ENCODE data around the gene ZBTB34. TPM values are rescaled to one million over a fixed set of nuclear protein-coding genes. Genes with fewer than 3 reads are reported as not detected.
A peak's percentile ranks its signal among the peaks of the same experiment; 100 is the strongest.

ZBTB34 gene
- polyA plus RNA-seq, 3 donors, result 3.2 to 15.3 (median 3.6) TPM

DNA sequence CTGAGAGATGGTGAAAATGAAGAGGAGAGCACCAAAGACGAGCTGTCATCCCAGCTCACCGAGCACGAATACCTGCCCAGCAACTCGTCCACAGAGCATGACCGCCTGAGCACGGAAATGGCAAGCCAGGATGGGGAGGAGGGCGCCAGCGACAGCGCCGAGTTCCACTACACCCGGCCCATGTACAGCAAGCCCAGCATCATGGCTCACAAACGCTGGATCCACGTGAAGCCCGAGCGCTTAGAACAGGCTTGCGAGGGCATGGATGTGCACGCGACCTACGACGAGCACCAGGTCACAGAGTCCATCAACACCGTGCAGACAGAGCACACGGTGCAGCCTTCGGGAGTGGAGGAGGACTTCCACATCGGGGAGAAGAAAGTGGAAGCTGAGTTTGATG, 27.4 kb upstream of the ZBTB34 start:
- TF ChIP-seq, protein P1, sequence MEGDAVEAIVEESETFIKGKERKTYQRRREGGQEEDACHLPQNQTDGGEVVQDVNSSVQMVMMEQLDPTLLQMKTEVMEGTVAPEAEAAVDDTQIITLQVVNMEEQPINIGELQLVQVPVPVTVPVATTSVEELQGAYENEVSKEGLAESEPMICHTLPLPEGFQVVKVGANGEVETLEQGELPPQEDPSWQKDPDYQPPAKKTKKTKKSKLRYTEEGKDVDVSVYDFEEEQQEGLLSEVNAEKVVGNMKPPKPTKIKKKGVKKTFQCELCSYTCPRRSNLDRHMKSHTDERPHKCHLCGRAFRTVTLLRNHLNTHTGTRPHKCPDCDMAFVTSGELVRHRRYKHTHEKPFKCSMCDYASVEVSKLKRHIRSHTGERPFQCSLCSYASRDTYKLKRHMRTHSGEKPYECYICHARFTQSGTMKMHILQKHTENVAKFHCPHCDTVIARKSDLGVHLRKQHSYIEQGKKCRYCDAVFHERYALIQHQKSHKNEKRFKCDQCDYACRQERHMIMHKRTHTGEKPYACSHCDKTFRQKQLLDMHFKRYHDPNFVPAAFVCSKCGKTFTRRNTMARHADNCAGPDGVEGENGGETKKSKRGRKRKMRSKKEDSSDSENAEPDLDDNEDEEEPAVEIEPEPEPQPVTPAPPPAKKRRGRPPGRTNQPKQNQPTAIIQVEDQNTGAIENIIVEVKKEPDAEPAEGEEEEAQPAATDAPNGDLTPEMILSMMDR (IDR thresholded peaks at IDR 0.05), result no peak
- WGBS (ENCODE audit: insufficient coverage), result 98% methylated on average over 21 of the region's 24 CpGs
- peaks cover 72 to 74% of the 10 kb centered on the region in 2 donors for H3K36me3 Mint-ChIP-seq
- Histone ChIP-seq H3K27me3 (ENCODE audit: control insufficient read depth in 2 of 2, insufficient read depth in 2 of 2, low read length in 2 of 2) (no peaks in the 10 kb centered on the region), H3K79me2 (ENCODE audit: insufficient read depth, low read length) (peaks cover 38% of the 10 kb centered on the region), H2AFZ (ENCODE audit: insufficient read depth, low read depth, low read length, poor library complexity, severe bottlenecking) (no peak overlapping the region), H3K9ac (ENCODE audit: insufficient read depth, low read length, poor library complexity, severe bottlenecking) (no peak overlapping the region), H3K4me3 (replicated peaks in 1 of 3; ENCODE audit: low read depth in 2 of 3, low read length in 3 of 3) (no peak overlapping the region), H3K4me2 (replicated peaks; ENCODE audit: extremely low read depth, low read length, poor library complexity, severe bottlenecking) (no peak overlapping the region), H3K4me1 (ENCODE audit: control insufficient read depth in 1 of 2, insufficient read depth in 2 of 2, low read length in 2 of 2) (no peaks in the 10 kb centered on the region), H3K36me3 (replicated peaks in 1 of 2; ENCODE audit: control insufficient read depth in 1 of 2, insufficient read depth in 2 of 2, low read length in 2 of 2) (peaks cover 48 to 91% of the 10 kb centered on the region in 2 donors), H3K9me3 (replicated peaks in 1 of 2; ENCODE audit: control insufficient read depth in 1 of 2, insufficient read depth in 1 of 2, low read length in 2 of 2) (no peaks in the 10 kb centered on the region), H3K27ac (ENCODE audit: low read depth in 1 of 2, low read length in 2 of 2) (no peak overlapping the region), H4K20me1 (ENCODE audit: insufficient read depth, low read length) (peaks cover 79% of the 10 kb centered on the region)
- H3K4me3 Mint-ChIP-seq, result no peak overlapping the region
- no peaks in the 10 kb centered on the region for H3K9me3 Mint-ChIP-seq
- no peak overlapping the region for H3K27ac Mint-ChIP-seq
- intact Hi-C loops (cut with micrococcal nuclease), result no loop called here
- DNase-seq, result no peak
- peaks cover 4% of the 10 kb centered on the region for H3K4me1 Mint-ChIP-seq
- no peaks in the 10 kb centered on the region for H3K27me3 Mint-ChIP-seq (ENCODE audit: low read depth in 3 of 3)

GRCh38 chr9:126833710-126834345, 26.6 kb upstream of the ZBTB34 start:
- Mint-ChIP-seq H3K9me3 (no peaks in the 10 kb centered on the region), H3K4me1 (peaks cover 4% of the 10 kb centered on the region), H3K27ac (peak overlapping the region in 1 of 7 donors; percentile 52), H3K4me3 (no peak overlapping the region), H3K36me3 (peaks cover 77 to 78% of the 10 kb centered on the region in 2 donors), H3K27me3 (ENCODE audit: low read depth in 3 of 3) (no peaks in the 10 kb centered on the region)
- TF ChIP-seq, protein P1 (IDR thresholded peaks at IDR 0.05), result no peak
- Histone ChIP-seq H3K4me1 (ENCODE audit: control insufficient read depth in 1 of 2, insufficient read depth in 2 of 2, low read length in 2 of 2) (no peaks in the 10 kb centered on the region), H2AFZ (ENCODE audit: insufficient read depth, low read depth, low read length, poor library complexity, severe bottlenecking) (no peak overlapping the region), H3K27me3 (ENCODE audit: control insufficient read depth in 2 of 2, insufficient read depth in 2 of 2, low read length in 2 of 2) (no peaks in the 10 kb centered on the region), H3K4me3 (replicated peaks in 1 of 3; ENCODE audit: low read depth in 2 of 3, low read length in 3 of 3) (no peak overlapping the region), H3K9ac (ENCODE audit: insufficient read depth, low read length, poor library complexity, severe bottlenecking) (no peak overlapping the region), H3K79me2 (ENCODE audit: insufficient read depth, low read length) (peaks cover 38% of the 10 kb centered on the region), H4K20me1 (ENCODE audit: insufficient read depth, low read length) (peaks cover 83% of the 10 kb centered on the region), H3K27ac (ENCODE audit: low read depth in 1 of 2, low read length in 2 of 2) (no peak overlapping the region), H3K36me3 (replicated peaks in 1 of 2; ENCODE audit: control insufficient read depth in 1 of 2, insufficient read depth in 2 of 2, low read length in 2 of 2) (peaks cover 56 to 98% of the 10 kb centered on the region in 2 donors), H3K4me2 (replicated peaks; ENCODE audit: extremely low read depth, low read length, poor library complexity, severe bottlenecking) (no peak overlapping the region), H3K9me3 (replicated peaks in 1 of 2; ENCODE audit: control insufficient read depth in 1 of 2, insufficient read depth in 1 of 2, low read length in 2 of 2) (no peaks in the 10 kb centered on the region)
- intact Hi-C loops (cut with micrococcal nuclease), result no loop called here
- 92% methylated on average over 7 of the region's 8 CpGs for WGBS (ENCODE audit: insufficient coverage)
- no peak for DNase-seq
